22Rv1 (cell line): ENCODE results near the gene MORN1.

Experiments used
- ZFX ChIP-seq: fragments of 450-650 bp; IDR thresholded peaks from 2 replicates; pipeline ENCODE4 v1.6.1; 2017; ENCODE audit warnings: antibody characterized with exemption, borderline replicate concordance
- TF ChIP-seq, protein P1 (sequence below): fragments of 450-650 bp; IDR thresholded peaks from 2 replicates; pipeline ENCODE4 v1.5.1; 2017; ENCODE audit warnings: mild to moderate bottlenecking

GRCh38 chr1:2381741-2382620, 9.4 kb downstream of the MORN1 start:
- TF ChIP-seq, protein P1, sequence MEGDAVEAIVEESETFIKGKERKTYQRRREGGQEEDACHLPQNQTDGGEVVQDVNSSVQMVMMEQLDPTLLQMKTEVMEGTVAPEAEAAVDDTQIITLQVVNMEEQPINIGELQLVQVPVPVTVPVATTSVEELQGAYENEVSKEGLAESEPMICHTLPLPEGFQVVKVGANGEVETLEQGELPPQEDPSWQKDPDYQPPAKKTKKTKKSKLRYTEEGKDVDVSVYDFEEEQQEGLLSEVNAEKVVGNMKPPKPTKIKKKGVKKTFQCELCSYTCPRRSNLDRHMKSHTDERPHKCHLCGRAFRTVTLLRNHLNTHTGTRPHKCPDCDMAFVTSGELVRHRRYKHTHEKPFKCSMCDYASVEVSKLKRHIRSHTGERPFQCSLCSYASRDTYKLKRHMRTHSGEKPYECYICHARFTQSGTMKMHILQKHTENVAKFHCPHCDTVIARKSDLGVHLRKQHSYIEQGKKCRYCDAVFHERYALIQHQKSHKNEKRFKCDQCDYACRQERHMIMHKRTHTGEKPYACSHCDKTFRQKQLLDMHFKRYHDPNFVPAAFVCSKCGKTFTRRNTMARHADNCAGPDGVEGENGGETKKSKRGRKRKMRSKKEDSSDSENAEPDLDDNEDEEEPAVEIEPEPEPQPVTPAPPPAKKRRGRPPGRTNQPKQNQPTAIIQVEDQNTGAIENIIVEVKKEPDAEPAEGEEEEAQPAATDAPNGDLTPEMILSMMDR, result peak; percentile 88
- TF ChIP-seq ZFX, result no peak
